HepG2 (cell line): ENCODE results near the gene ZNF597. TPM values are rescaled to one million over a fixed set of nuclear protein-coding genes. Genes with fewer than 3 reads are reported as not detected.

Experiments
- AKNA ChIP-seq: sonication (generic); formaldehyde crosslinking; IDR thresholded peaks from 2 replicates; pipeline ENCODE4 v1.4.0; 2020; ENCODE audit warnings: missing genetic modification reagents, borderline replicate concordance
- ARID5B ChIP-seq: IDR thresholded peaks from 2 replicates; pipeline ENCODE4 v1.4.0; 2020; ENCODE audit warnings: mild to moderate bottlenecking, missing genetic modification reagents
- ARNT ChIP-seq: fragments of 450-650 bp; IDR thresholded peaks from 2 replicates; pipeline ENCODE4 v1.6.1; 2017
- E2F1 ChIP-seq: sonication (generic); formaldehyde crosslinking; IDR thresholded peaks from 2 replicates; pipeline ENCODE4 v1.5.0; 2020; ENCODE audit warnings: missing genetic modification reagents
- UBTF ChIP-seq: sonication (generic); formaldehyde crosslinking; IDR thresholded peaks from 2 replicates; pipeline ENCODE4 v1.4.0; 2020; ENCODE audit warnings: mild to moderate bottlenecking, missing genetic modification reagents
- ZBED4 ChIP-seq: sonication (generic); formaldehyde crosslinking; IDR thresholded peaks from 2 replicates; pipeline ENCODE4 v1.4.0; 2020; ENCODE audit warnings: missing genetic modification reagents, borderline replicate concordance
- ZBTB14 ChIP-seq: sonication (generic); formaldehyde crosslinking; IDR thresholded peaks from 2 replicates; pipeline ENCODE4 v1.4.0; 2020; ENCODE audit warnings: missing genetic modification reagents
- polyA plus RNA-seq, 8 experiments: library from polyadenylated mRNA; depleted of rRNA in 3 of 8; stranded (reverse) in 7 of 8; unstranded in 1 of 8; fragments of >200 nt; fragmentation: Illumina TruSeq in 4 of 8; extraction: Trizol in 4 of 8; gene quantifications; 2 replicates each; pipeline versions ENCODE4 v1.2.1 to v1.2.3, GENCODE V29; 2011 to 2016; ENCODE audit warnings: low read depth in 4 of 8, missing spikeins in 1 of 8, mixed read lengths in 1 of 8; ENCODE audit not compliant: insufficient read depth in 1 of 8
- total RNA-seq, 5 experiments: library from RNA; depleted of rRNA; stranded (reverse); fragments of >200 nt; fragmentation: Illumina TruSeq; extraction: Trizol; gene quantifications; 2 replicates each; pipeline ENCODE4 v1.2.3, GENCODE V29; 2016; ENCODE audit warnings: low read depth in 1 of 5

Gene ZNF597
- total and polyA plus RNA-seq, 2 of the 13 experiments (the other 11 are each of a cell fraction or from before 2014, with no cell fraction given), result 1.3 to 2.4 TPM

- no peak for TF ChIP-seq AKNA (CRISPR knock-in tag)
- TF ChIP-seq UBTF, result peak; percentile 99
- peak; percentile 38; the same call in 1 of the 2 replicates for TF ChIP-seq ZBED4 (CRISPR knock-in tag)
- peak; percentile 49; the same call in 1 of the 2 replicates for TF ChIP-seq E2F1 (CRISPR knock-in tag)
- peak; percentile 32; the same call in 1 of the 2 replicates for TF ChIP-seq ARID5B (CRISPR knock-in tag)
- no peak for TF ChIP-seq ARNT
- peak; percentile 56; the same call in 1 of the 2 replicates for TF ChIP-seq ZBTB14 (CRISPR knock-in tag)
These were observed 42.3 kb downstream of the ZNF597 start, which contains the start of the genes ZNF174 and ZSCAN32 (continued) for GRCh38 chr16:3400779-3401688.
